H1 (cell line): ENCODE data around the gene RHBDF2. TPM values are rescaled to one million over a fixed set of nuclear protein-coding genes. Genes with fewer than 3 reads are reported as not detected.

Experiments used
- polyA plus RNA-seq, 7 experiments: library from polyadenylated mRNA; depleted of rRNA in 3 of 7; stranded (reverse) in 5 of 7; unstranded in 2 of 7; fragments of >200 nt in 5 of 7; fragments of 200-250 nt in 2 of 7; gene quantifications; 1 replicate in 5 of 7; 2 replicates in 1 of 7; 4 replicates in 1 of 7; pipeline versions ENCODE4 v1.2.1 to v1.2.3, GENCODE V29; 2011 to 2013; ENCODE audit warnings: missing spikeins in 2 of 7, mixed read lengths in 2 of 7
- total RNA-seq: library from RNA; stranded (reverse); fragmentation: NEBNext Ultra II Directional; extraction: Animal tissue kit (Norgen Biotek cat#: 25700); gene quantifications from 2 replicates; pipeline ENCODE4 v1.2.1, GENCODE V29; 2021
- TF ChIP-seq, protein P1 (sequence below): fragments of 300-600 bp; sonication (generic); IDR thresholded peaks from 2 replicates; pipeline ENCODE4 v1.7.1; 2012; ENCODE audit warnings: low read length, moderate library complexity, mild to moderate bottlenecking, inconsistent platforms; ENCODE audit not compliant: insufficient replicate concordance

The RHBDF2 gene
- total and polyA plus RNA-seq, 2 of the 8 experiments (the other 6 are each of a cell fraction or from before 2014, with no cell fraction given), result 21.2 to 25.9 TPM

DNA sequence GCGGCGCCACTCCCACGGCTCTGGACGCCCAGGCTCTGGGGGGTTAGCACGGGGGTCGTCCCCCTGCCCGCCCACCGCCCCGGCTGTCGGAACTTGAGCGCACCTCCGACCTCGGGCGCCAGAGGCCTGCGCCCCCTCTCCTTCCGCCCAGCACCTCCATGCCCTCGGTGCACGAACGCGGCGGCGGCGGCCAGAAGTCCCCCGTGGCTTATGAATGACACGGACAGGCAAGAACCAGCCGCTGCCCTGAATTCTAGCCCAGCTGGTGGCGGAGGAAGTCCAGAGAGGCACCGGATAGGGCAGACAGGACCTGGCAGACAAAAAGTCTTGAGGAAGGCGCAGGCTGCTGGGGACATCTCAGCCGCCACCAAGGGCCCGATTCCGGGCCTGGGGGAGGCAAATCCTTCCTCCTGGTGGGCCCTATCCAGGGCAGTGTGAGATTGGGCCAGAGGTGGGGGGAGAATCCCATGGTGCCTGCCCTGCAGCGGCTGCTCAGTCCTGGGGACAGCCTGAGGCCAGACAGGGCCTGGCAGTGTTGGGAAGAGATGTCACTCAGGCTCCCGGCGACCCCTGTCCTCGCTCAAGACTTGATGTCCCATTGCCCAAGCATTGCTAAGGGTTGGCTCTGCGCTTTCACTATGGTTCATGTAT, 37.2 kb upstream of the RHBDF2 start (continued):
- TF ChIP-seq, protein P1, sequence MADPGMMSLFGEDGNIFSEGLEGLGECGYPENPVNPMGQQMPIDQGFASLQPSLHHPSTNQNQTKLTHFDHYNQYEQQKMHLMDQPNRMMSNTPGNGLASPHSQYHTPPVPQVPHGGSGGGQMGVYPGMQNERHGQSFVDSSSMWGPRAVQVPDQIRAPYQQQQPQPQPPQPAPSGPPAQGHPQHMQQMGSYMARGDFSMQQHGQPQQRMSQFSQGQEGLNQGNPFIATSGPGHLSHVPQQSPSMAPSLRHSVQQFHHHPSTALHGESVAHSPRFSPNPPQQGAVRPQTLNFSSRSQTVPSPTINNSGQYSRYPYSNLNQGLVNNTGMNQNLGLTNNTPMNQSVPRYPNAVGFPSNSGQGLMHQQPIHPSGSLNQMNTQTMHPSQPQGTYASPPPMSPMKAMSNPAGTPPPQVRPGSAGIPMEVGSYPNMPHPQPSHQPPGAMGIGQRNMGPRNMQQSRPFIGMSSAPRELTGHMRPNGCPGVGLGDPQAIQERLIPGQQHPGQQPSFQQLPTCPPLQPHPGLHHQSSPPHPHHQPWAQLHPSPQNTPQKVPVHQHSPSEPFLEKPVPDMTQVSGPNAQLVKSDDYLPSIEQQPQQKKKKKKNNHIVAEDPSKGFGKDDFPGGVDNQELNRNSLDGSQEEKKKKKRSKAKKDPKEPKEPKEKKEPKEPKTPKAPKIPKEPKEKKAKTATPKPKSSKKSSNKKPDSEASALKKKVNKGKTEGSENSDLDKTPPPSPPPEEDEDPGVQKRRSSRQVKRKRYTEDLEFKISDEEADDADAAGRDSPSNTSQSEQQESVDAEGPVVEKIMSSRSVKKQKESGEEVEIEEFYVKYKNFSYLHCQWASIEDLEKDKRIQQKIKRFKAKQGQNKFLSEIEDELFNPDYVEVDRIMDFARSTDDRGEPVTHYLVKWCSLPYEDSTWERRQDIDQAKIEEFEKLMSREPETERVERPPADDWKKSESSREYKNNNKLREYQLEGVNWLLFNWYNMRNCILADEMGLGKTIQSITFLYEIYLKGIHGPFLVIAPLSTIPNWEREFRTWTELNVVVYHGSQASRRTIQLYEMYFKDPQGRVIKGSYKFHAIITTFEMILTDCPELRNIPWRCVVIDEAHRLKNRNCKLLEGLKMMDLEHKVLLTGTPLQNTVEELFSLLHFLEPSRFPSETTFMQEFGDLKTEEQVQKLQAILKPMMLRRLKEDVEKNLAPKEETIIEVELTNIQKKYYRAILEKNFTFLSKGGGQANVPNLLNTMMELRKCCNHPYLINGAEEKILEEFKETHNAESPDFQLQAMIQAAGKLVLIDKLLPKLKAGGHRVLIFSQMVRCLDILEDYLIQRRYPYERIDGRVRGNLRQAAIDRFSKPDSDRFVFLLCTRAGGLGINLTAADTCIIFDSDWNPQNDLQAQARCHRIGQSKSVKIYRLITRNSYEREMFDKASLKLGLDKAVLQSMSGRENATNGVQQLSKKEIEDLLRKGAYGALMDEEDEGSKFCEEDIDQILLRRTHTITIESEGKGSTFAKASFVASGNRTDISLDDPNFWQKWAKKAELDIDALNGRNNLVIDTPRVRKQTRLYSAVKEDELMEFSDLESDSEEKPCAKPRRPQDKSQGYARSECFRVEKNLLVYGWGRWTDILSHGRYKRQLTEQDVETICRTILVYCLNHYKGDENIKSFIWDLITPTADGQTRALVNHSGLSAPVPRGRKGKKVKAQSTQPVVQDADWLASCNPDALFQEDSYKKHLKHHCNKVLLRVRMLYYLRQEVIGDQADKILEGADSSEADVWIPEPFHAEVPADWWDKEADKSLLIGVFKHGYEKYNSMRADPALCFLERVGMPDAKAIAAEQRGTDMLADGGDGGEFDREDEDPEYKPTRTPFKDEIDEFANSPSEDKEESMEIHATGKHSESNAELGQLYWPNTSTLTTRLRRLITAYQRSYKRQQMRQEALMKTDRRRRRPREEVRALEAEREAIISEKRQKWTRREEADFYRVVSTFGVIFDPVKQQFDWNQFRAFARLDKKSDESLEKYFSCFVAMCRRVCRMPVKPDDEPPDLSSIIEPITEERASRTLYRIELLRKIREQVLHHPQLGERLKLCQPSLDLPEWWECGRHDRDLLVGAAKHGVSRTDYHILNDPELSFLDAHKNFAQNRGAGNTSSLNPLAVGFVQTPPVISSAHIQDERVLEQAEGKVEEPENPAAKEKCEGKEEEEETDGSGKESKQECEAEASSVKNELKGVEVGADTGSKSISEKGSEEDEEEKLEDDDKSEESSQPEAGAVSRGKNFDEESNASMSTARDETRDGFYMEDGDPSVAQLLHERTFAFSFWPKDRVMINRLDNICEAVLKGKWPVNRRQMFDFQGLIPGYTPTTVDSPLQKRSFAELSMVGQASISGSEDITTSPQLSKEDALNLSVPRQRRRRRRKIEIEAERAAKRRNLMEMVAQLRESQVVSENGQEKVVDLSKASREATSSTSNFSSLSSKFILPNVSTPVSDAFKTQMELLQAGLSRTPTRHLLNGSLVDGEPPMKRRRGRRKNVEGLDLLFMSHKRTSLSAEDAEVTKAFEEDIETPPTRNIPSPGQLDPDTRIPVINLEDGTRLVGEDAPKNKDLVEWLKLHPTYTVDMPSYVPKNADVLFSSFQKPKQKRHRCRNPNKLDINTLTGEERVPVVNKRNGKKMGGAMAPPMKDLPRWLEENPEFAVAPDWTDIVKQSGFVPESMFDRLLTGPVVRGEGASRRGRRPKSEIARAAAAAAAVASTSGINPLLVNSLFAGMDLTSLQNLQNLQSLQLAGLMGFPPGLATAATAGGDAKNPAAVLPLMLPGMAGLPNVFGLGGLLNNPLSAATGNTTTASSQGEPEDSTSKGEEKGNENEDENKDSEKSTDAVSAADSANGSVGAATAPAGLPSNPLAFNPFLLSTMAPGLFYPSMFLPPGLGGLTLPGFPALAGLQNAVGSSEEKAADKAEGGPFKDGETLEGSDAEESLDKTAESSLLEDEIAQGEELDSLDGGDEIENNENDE, result no peak
